Measurements from ENCODE around the gene BPI.

The BPI gene

GRCh38 chr20:38320221-38320620, 16.3 kb downstream of the BPI start:
- DNase-seq (ENCODE audit: extremely low read depth, insufficient read length): no peak
- no peak overlapping the region for H3K4me3 ChIP-seq (replicated peaks; ENCODE audit: low read depth, low read length)
- no peaks in the 10 kb centered on the region; the same call in 1 of the 2 replicates for H3K27me3 ChIP-seq (replicated peaks; ENCODE audit: control insufficient read depth, insufficient read depth, low read length)
- no peaks in the 10 kb centered on the region for H3K36me3 ChIP-seq (ENCODE audit: control insufficient read depth, insufficient read depth, low read length)
- no peak for TF ChIP-seq CTCF (IDR thresholded peaks at IDR 0.05; ENCODE audit: insufficient read depth, low read length, poor library complexity, severe bottlenecking)

GRCh38 chr20:38321959-38322598, 18.1 kb downstream of the BPI start:
- Histone ChIP-seq H3K27me3 (replicated peaks; ENCODE audit: control insufficient read depth, insufficient read depth, low read length) (no peaks in the 10 kb centered on the region), H3K36me3 (ENCODE audit: control insufficient read depth, insufficient read depth, low read length) (no peaks in the 10 kb centered on the region), H3K4me3 (replicated peaks; ENCODE audit: low read depth, low read length) (no peak overlapping the region)
- no peak for DNase-seq (ENCODE audit: extremely low read depth, insufficient read length)
- peak; percentile 52 for TF ChIP-seq CTCF (IDR thresholded peaks at IDR 0.05; ENCODE audit: insufficient read depth, low read length, poor library complexity, severe bottlenecking)

GRCh38 chr20:38324159-38324558, 20.2 kb downstream of the BPI start:
- no peak overlapping the region for H3K4me3 ChIP-seq (replicated peaks; ENCODE audit: low read depth, low read length)
- H3K27me3 ChIP-seq (replicated peaks; ENCODE audit: control insufficient read depth, insufficient read depth, low read length): no peaks in the 10 kb centered on the region
- no peak for DNase-seq (ENCODE audit: extremely low read depth, insufficient read length)
- no peak for TF ChIP-seq CTCF (IDR thresholded peaks at IDR 0.05; ENCODE audit: insufficient read depth, low read length, poor library complexity, severe bottlenecking)
- no peaks in the 10 kb centered on the region for H3K36me3 ChIP-seq (ENCODE audit: control insufficient read depth, insufficient read depth, low read length)

GRCh38 chr20:38325167-38325566, 21.2 kb downstream of the BPI start:
- TF ChIP-seq CTCF (IDR thresholded peaks at IDR 0.05; ENCODE audit: insufficient read depth, low read length, poor library complexity, severe bottlenecking): no peak
- DNase-seq (ENCODE audit: extremely low read depth, insufficient read length): no peak
- Histone ChIP-seq H3K27me3 (replicated peaks; ENCODE audit: control insufficient read depth, insufficient read depth, low read length) (no peaks in the 10 kb centered on the region), H3K4me3 (replicated peaks; ENCODE audit: low read depth, low read length) (no peak overlapping the region), H3K36me3 (ENCODE audit: control insufficient read depth, insufficient read depth, low read length) (no peaks in the 10 kb centered on the region)

- no peak for DNase-seq (ENCODE audit: extremely low read depth, insufficient read length)
- Histone ChIP-seq H3K27me3 (replicated peaks; ENCODE audit: control insufficient read depth, insufficient read depth, low read length) (no peaks in the 10 kb centered on the region), H3K36me3 (ENCODE audit: control insufficient read depth, insufficient read depth, low read length) (no peaks in the 10 kb centered on the region), H3K4me3 (replicated peaks; ENCODE audit: low read depth, low read length) (no peak overlapping the region)
- TF ChIP-seq CTCF (IDR thresholded peaks at IDR 0.05; ENCODE audit: insufficient read depth, low read length, poor library complexity, severe bottlenecking): no peak
These were observed 21.9 kb downstream of the BPI start for GRCh38 chr20:38325905-38326304.

GRCh38 chr20:38326309-38326708, 22.4 kb downstream of the BPI start:
- Histone ChIP-seq H3K4me3 (replicated peaks; ENCODE audit: low read depth, low read length) (no peak overlapping the region), H3K27me3 (replicated peaks; ENCODE audit: control insufficient read depth, insufficient read depth, low read length) (no peaks in the 10 kb centered on the region), H3K36me3 (ENCODE audit: control insufficient read depth, insufficient read depth, low read length) (no peaks in the 10 kb centered on the region)
- no peak for DNase-seq (ENCODE audit: extremely low read depth, insufficient read length)
- no peak for TF ChIP-seq CTCF (IDR thresholded peaks at IDR 0.05; ENCODE audit: insufficient read depth, low read length, poor library complexity, severe bottlenecking)
